ENCODE results near the gene EPN2. TPM values are rescaled to one million over a fixed set of nuclear protein-coding genes. Genes with fewer than 3 reads are reported as not detected.

Gene EPN2
- total and polyA plus RNA-seq, 4 donors, result 5.6 to 23.8 (median 12.2) TPM

GRCh38 chr17:19335951-19336631 is 98.9 kb downstream of the EPN2 start:
- H3K9ac ChIP-seq (ENCODE audit: low read depth in 1 of 2, low read length in 2 of 2), result no peak overlapping the region
- H3K27ac ChIP-seq (ENCODE audit: low read depth in 1 of 2, low read length in 2 of 2), result peak overlapping the region in 1 of 2 donors; percentile 84
- no peak for DNase-seq (ENCODE audit: low spot score)
- no peaks in the 10 kb centered on the region for H3K9me3 ChIP-seq (ENCODE audit: control insufficient read depth in 4 of 4, low read length in 3 of 4)
- H3K4me1 ChIP-seq (ENCODE audit: control insufficient read depth in 4 of 4, insufficient read depth in 4 of 4, low read length in 3 of 4), result peaks cover 6 to 48% (median 40%) of the 10 kb centered on the region in 4 donors
- H3K36me3 ChIP-seq (ENCODE audit: control insufficient read depth in 4 of 4, insufficient read depth in 3 of 4, low read depth in 1 of 4, low read length in 3 of 4), result peaks cover 0 to 3% (median 0%) of the 10 kb centered on the region in 4 donors
- TF ChIP-seq GABPA (IDR thresholded peaks at IDR 0.05 in 1 of 2, conservative IDR thresholded peaks at IDR 0.05 in 1 of 2) (no peak), MAX (IDR thresholded peaks at IDR 0.05) (no peak), HNF4G (IDR thresholded peaks at IDR 0.05) (no peak), NR2F2 (IDR thresholded peaks at IDR 0.05) (no peak), FOXA2 (IDR thresholded peaks at IDR 0.05) (no peak), TAF1 (conservative IDR thresholded peaks at IDR 0.05) (no peak), REST (IDR thresholded peaks at IDR 0.05) (no peak), SP1 (IDR thresholded peaks at IDR 0.05) (no peak), EGR1 (IDR thresholded peaks at IDR 0.05; ENCODE audit: low read depth in 2 of 2) (no peak), ATF3 (IDR thresholded peaks at IDR 0.05) (no peak), CTCF (IDR thresholded peaks at IDR 0.05; ENCODE audit: low read depth, low read length, missing input control) (no peak), RXRA (IDR thresholded peaks at IDR 0.05) (no peak), HNF4A (conservative IDR thresholded peaks at IDR 0.05) (no peak), RAD21 (IDR thresholded peaks at IDR 0.05) (no peak), JUND (IDR thresholded peaks at IDR 0.05) (no peak), YY1 (IDR thresholded peaks at IDR 0.05) (no peak), ZBTB33 (IDR thresholded peaks at IDR 0.05) (no peak), FOXA1 (IDR thresholded peaks at IDR 0.05) (no peak)
- H3K27me3 ChIP-seq (ENCODE audit: control insufficient read depth in 4 of 4, insufficient read depth in 4 of 4, low read length in 3 of 4), result no peaks in the 10 kb centered on the region
- H3K4me3 ChIP-seq (ENCODE audit: low read depth in 1 of 3, low read length in 3 of 3), result no peak overlapping the region
- 93% methylated on average over 18 of the region's 18 CpGs for WGBS

All from liver (tissue), 9 donors.